KMS-11 (cell line): ENCODE results near the gene SEPTIN5.

ENCODE experiments used
- H2AFZ ChIP-seq: fragments of 200-600 bp; sonication (generic); 2 replicates; pipeline ENCODE4 v1.6.1; 2016; ENCODE audit warnings: antibody characterized with exemption, mixed run types, low read depth
- H3K27ac ChIP-seq: fragments of 200-600 bp; sonication (generic); 2 replicates; pipeline ENCODE4 v1.6.1; 2016; ENCODE audit warnings: mild to moderate bottlenecking, mixed run types
- H3K27me3 ChIP-seq: fragments of 200-600 bp; sonication (generic); 2 replicates; pipeline ENCODE4 v1.6.1; 2017; ENCODE audit warnings: mild to moderate bottlenecking, low read depth, mixed run types, moderate library complexity; ENCODE audit not compliant: insufficient read depth
- H3K36me3 ChIP-seq: fragments of 200-600 bp; sonication (generic); 2 replicates; pipeline ENCODE4 v1.6.1; 2017; ENCODE audit warnings: mild to moderate bottlenecking, mixed run types; ENCODE audit not compliant: insufficient read depth
- H3K4me1 ChIP-seq: fragments of 200-600 bp; sonication (generic); 2 replicates; pipeline ENCODE4 v1.6.1; 2016; ENCODE audit warnings: mild to moderate bottlenecking, low read depth, mixed run types; ENCODE audit not compliant: poor library complexity, severe bottlenecking
- H3K4me2 ChIP-seq: fragments of 200-600 bp; sonication (generic); 2 replicates; pipeline ENCODE4 v1.7.0; 2016; ENCODE audit warnings: mild to moderate bottlenecking, mixed run types
- H3K4me3 ChIP-seq: fragments of 200-600 bp; sonication (generic); IDR thresholded peaks from 2 replicates; pipeline ENCODE4 v1.6.1; 2017; ENCODE audit warnings: low read depth, low read length, mixed read lengths; ENCODE audit not compliant: insufficient read depth
- H3K79me2 ChIP-seq: fragments of 200-600 bp; sonication (generic); 2 replicates; pipeline ENCODE4 v1.6.1; 2016; ENCODE audit warnings: low read depth, mixed run types; ENCODE audit not compliant: insufficient read depth
- H3K9ac ChIP-seq: fragments of 200-600 bp; sonication (generic); 2 replicates; pipeline ENCODE4 v1.6.1; 2016; ENCODE audit warnings: mild to moderate bottlenecking, mixed run types
- H4K20me1 ChIP-seq: fragments of 200-600 bp; sonication (generic); 2 replicates; pipeline ENCODE4 v1.6.1; 2016; ENCODE audit warnings: mild to moderate bottlenecking, mixed run types; ENCODE audit not compliant: insufficient read depth
- TF ChIP-seq, protein P1 (sequence below): fragments of 200-600 bp; sonication (generic); conservative IDR thresholded peaks from 2 replicates; pipeline ENCODE4 v1.6.1; 2017; ENCODE audit warnings: low read depth, mild to moderate bottlenecking, antibody characterized with exemption, low read length, moderate library complexity, mixed read lengths

SEPTIN5 gene

DNA sequence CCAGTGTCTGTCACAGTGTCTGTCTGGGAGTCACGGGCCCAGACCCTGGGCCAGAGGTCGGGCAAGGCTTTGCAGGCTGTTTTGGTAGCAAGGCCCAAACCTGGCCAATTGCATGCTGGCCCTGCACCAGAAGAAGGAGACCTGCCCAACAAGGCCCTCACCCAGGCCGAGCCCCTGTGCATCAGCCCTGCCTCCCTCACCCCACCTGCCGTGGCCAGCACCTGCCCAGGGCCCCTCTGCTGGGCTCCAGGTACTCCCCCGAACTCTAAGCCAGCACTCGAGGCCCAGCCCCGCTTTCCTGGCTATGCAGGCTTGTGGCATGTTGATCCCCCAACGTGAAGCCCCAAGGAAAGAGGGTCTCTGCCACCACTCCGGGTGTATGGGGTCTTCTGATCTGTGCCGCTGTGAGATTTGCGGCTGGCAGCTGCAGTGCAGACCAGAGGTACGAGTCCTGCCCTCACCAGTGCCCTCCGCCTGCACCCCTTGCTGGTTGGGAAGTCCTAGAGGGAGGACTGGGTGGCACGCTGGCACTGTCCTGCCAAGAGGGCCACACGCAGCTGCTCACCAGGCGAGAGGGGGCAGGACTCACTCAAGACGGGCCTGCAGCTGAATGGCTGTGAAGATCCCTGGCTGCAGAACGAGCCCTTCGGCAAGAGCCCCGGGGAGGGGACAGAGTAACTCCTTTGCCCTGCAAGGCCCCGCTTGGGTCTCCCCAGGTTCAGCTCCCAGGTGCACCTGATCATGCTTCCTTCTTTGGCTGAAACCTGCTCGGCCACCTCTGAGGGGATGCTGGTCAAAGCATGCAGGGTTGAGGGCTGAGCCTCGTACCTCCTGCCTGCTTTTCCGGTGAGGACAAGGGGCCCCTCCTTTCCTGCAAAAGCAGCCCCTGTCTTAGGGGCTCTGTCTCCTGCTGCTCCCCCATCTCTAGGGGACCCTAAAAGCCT, 6.7 kb upstream of the SEPTIN5 start:
- Histone ChIP-seq H3K36me3 (no peaks in the 10 kb centered on the region), H3K4me1 (no peaks in the 10 kb centered on the region), H3K9ac (no peak overlapping the region), H3K4me3 (no peak overlapping the region), H3K27me3 (peaks cover 4% of the 10 kb centered on the region; the same call in 1 of the 2 replicates), H3K27ac (no peak overlapping the region), H4K20me1 (no peaks in the 10 kb centered on the region), H3K79me2 (no peaks in the 10 kb centered on the region), H3K4me2 (no peak overlapping the region), H2AFZ (no peak overlapping the region)
- TF ChIP-seq, protein P1, sequence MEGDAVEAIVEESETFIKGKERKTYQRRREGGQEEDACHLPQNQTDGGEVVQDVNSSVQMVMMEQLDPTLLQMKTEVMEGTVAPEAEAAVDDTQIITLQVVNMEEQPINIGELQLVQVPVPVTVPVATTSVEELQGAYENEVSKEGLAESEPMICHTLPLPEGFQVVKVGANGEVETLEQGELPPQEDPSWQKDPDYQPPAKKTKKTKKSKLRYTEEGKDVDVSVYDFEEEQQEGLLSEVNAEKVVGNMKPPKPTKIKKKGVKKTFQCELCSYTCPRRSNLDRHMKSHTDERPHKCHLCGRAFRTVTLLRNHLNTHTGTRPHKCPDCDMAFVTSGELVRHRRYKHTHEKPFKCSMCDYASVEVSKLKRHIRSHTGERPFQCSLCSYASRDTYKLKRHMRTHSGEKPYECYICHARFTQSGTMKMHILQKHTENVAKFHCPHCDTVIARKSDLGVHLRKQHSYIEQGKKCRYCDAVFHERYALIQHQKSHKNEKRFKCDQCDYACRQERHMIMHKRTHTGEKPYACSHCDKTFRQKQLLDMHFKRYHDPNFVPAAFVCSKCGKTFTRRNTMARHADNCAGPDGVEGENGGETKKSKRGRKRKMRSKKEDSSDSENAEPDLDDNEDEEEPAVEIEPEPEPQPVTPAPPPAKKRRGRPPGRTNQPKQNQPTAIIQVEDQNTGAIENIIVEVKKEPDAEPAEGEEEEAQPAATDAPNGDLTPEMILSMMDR = no peak

DNA sequence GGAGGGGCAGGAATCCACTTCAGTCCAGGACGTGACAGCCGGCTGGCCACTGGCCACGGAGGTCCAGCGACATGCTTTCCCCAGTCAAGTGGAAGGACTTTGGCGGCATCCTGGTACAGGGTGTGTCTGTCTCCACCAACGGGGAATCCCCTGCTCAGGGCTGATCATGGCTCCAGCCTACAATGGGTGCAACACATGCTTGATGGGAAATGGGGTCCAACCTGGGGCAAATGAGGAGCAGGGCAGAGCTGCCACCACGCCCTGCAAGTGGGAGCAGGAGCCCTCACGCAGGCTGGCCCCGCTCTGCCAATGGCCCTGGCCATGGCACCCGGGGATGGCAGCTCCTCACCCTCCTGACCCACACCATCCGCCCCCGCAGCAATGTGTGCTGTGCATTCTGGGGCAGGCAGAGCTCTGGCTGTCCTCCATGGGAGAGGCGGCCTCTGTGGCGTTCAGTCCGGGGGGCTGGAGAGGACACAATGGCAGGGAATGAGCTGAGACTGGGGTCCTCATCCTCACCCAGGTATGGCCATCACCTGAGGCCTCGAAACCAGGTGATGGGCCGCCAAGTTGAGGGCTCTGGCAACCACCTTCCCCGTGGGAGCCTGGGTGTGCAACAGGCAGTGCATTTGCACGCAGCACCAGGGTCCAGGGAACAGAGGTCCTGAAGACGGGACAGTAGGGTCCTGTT, 5.8 kb upstream of the SEPTIN5 start:
- Histone ChIP-seq H4K20me1 (no peaks in the 10 kb centered on the region), H3K9ac (no peak overlapping the region), H3K27ac (no peak overlapping the region), H3K4me2 (no peak overlapping the region), H3K27me3 (peaks cover 4% of the 10 kb centered on the region; the same call in 1 of the 2 replicates), H3K36me3 (no peaks in the 10 kb centered on the region), H3K4me1 (no peaks in the 10 kb centered on the region), H3K4me3 (no peak overlapping the region), H2AFZ (no peak overlapping the region), H3K79me2 (no peaks in the 10 kb centered on the region)
- TF ChIP-seq, protein P1 = no peak

DNA sequence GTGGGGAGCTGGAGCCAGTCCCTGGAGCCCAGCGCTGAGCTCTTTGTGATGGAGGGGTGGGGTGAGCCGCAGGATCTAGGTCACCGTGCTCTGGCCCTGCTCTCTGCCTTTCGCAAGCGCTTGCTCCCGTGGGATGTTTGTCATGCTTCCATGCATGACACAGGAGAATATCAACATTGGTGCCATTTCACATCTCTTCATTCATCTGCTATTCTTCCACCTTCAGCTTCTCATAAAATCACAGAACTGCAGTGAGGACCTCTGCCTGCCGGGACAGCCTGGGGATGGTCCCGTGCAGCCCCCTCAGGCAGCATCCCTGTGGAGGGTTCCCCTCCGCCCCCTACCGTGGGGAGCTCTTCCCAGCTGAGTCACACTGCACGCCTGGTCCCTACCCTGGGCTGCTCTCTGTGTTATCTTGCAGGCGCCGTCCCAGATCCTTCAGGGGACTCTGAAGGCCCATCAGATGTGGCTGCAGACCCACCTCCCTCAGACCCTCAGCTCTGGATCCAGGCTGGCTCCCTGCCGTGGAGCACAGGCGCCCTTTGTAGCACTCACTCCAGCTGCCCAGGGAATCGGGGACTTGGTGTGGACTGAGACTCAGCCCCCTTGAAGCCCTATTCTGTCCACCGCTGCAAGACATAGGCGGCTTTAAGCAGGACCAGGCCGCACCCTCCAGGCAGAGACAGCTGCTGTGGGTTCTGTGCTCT, 5.1 kb upstream of the SEPTIN5 start:
- peaks cover 4% of the 10 kb centered on the region; the same call in 1 of the 2 replicates for H3K27me3 ChIP-seq

More for the DNA sequence above, 5.1 kb upstream of the SEPTIN5 start:
- Histone ChIP-seq H3K36me3 (no peaks in the 10 kb centered on the region), H3K4me2 (no peak overlapping the region), H3K79me2 (no peaks in the 10 kb centered on the region), H4K20me1 (no peaks in the 10 kb centered on the region), H2AFZ (no peak overlapping the region), H3K4me1 (no peaks in the 10 kb centered on the region), H3K9ac (no peak overlapping the region), H3K4me3 (no peak overlapping the region), H3K27ac (no peak overlapping the region)
- TF ChIP-seq, protein P1 = no peak
